HepG2 (cell line): ENCODE data around the gene ACAA2. TPM values are rescaled to one million over a fixed set of nuclear protein-coding genes. Genes with fewer than 3 reads are reported as not detected.

ENCODE experiments used
- ATAC-seq: fragments of 200-7000 bp; cut with Tn5 transposase; 3 replicates; pipeline ENCODE4 v1.9.1; 2020; ENCODE audit warnings: mild to moderate bottlenecking, moderate library complexity
- BruUV-seq: library from RNA; stranded (reverse); fragments of 400-500 nt; replicated peaks from 2 replicates; lab custom pipeline; 2021; lab: Mats Ljungman, UMichigan
- CTCF ChIA-PET: fragments of 300-600 bp; formaldehyde crosslinking; extraction: SDS; loops from one replicate; lab custom pipeline; 2021; ENCODE audit warnings: low total read pairs, inconsistent platforms, low intra/inter-chr PET ratio; lab: Yijun Ruan, JAX
- POLR2A ChIA-PET: fragments of 350-600 bp; sonication (Branson Sonifier 250); formaldehyde crosslinking; loops from one replicate; lab custom pipeline; 2020; ENCODE audit warnings: antibody characterized with exemption, inconsistent platforms; lab: Yijun Ruan, JAX
- DNase-seq: peaks from one replicate; pipeline ENCODE4 v3.0.0-alpha.2; 2015; ENCODE audit warnings: low spot score
- FAIRE-seq: peaks from 3 replicates; lab custom pipeline; 2011; peaks lifted over from hg19 to GRCh38; lab: Jason Lieb, UNC
- H2AFZ ChIP-seq: one replicate; pipeline ENCODE4 v1.6.1; 2011; ENCODE audit warnings: low read length, inconsistent platforms
- H3K27ac ChIP-seq: fragments of 300-600 bp; 3 replicates; pipeline ENCODE4 v1.8.0; 2011; ENCODE audit warnings: mixed run types, mild to moderate bottlenecking, mixed read lengths, low read length, inconsistent platforms; ENCODE audit not compliant: insufficient read depth; ENCODE audit errors: extremely low read length
- H3K27me3 ChIP-seq, 2 experiments: fragments of 200-600 bp in 1 of 2; 2 replicates in 1 of 2; 3 replicates in 1 of 2; pipeline versions ENCODE4 v1.6.0 to v1.8.0; 2011; ENCODE audit warnings: low read length in 2 of 2, mild to moderate bottlenecking in 2 of 2, moderate library complexity in 2 of 2, inconsistent platforms in 1 of 2; ENCODE audit not compliant: insufficient read depth in 2 of 2, control insufficient read depth in 1 of 2
- H3K36me3 ChIP-seq, 2 experiments: fragments of 200-600 bp in 1 of 2; replicated peaks in 1 of 2; 2 replicates in 1 of 2; 3 replicates in 1 of 2; pipeline versions ENCODE4 v1.5.1 to v1.8.0; 2011; ENCODE audit warnings: low read length in 2 of 2, inconsistent platforms in 1 of 2; ENCODE audit not compliant: insufficient read depth in 2 of 2, control insufficient read depth in 1 of 2
- H3K4me1 ChIP-seq: 2 replicates; pipeline ENCODE4 v1.5.1; 2012; ENCODE audit warnings: low read length, inconsistent platforms; ENCODE audit not compliant: insufficient read depth
- H3K4me2 ChIP-seq: 2 replicates; pipeline ENCODE4 v1.6.0; 2011; ENCODE audit warnings: low read depth, low read length, inconsistent platforms
- H3K4me3 ChIP-seq, 3 experiments: fragments of 200-600 bp in 1 of 3; sonication (generic), shearing (Covaris generic) in 1 of 3; replicated peaks in 1 of 3; 2 replicates each; pipeline ENCODE4 v1.5.1; 2011 to 2016; ENCODE audit warnings: low read length in 3 of 3, inconsistent platforms in 2 of 3, low read depth in 2 of 3, mild to moderate bottlenecking in 2 of 3, control low read depth in 1 of 3, mixed read lengths in 1 of 3; ENCODE audit not compliant: insufficient read depth in 1 of 3
- H3K79me2 ChIP-seq: one replicate; pipeline ENCODE4 v1.6.1; 2011; ENCODE audit warnings: low read length, inconsistent platforms; ENCODE audit not compliant: insufficient read depth
- H3K9ac ChIP-seq: 2 replicates; pipeline ENCODE4 v1.6.0; 2011; ENCODE audit warnings: mild to moderate bottlenecking, low read depth, low read length, inconsistent platforms; ENCODE audit not compliant: insufficient read depth
- H3K9me3 ChIP-seq: 2 replicates; pipeline ENCODE4 v1.5.1; 2012; ENCODE audit warnings: mild to moderate bottlenecking, low read length
- H4K20me1 ChIP-seq: 2 replicates; pipeline ENCODE4 v1.6.0; 2011; ENCODE audit warnings: inconsistent platforms, mild to moderate bottlenecking, low read length, moderate library complexity; ENCODE audit not compliant: insufficient read depth
- KAT8 ChIP-seq: IDR thresholded peaks from 2 replicates; pipeline ENCODE4 v1.6.1; 2016; ENCODE audit warnings: missing genetic modification reagents, missing compliant biosample characterization
- ZBTB7A ChIP-seq: sonication (generic); formaldehyde crosslinking; IDR thresholded peaks from 2 replicates; pipeline ENCODE4 v1.8.0; 2022; ENCODE audit warnings: mild to moderate bottlenecking, missing genetic modification reagents
- ZFY ChIP-seq: sonication (generic); formaldehyde crosslinking; IDR thresholded peaks from 2 replicates; pipeline ENCODE4 v1.4.0; 2020; ENCODE audit warnings: missing genetic modification reagents
- ZNF260 ChIP-seq: sonication (generic); formaldehyde crosslinking; IDR thresholded peaks from 2 replicates; pipeline ENCODE4 v1.4.0; 2020; ENCODE audit warnings: missing genetic modification reagents, low read depth, mild to moderate bottlenecking, borderline replicate concordance
- WGBS: methylation state at CpG from one replicate; pipeline ENCODE4 v1.1.6; 2017; ENCODE audit warnings: low lambda C conversion rate; 5-methylcytosine and 5-hydroxymethylcytosine counted together
- in situ Hi-C: cut with HindIII; loops from 2 replicates; pipeline ENCODE4 v1.10.0; 2017; ENCODE audit warnings: low pct_unique_long_range_greater_than_20kb; ENCODE audit not compliant: extremely low pct_ligation_motif_present
- intact Hi-C: fragments of 100-400 bp; cut with micrococcal nuclease; formaldehyde crosslinking; loops from one replicate; pipeline ENCODE4 v1.10.0; 2022; ENCODE audit not compliant: unreplicated experiment
- polyA plus RNA-seq, 8 experiments: library from polyadenylated mRNA; depleted of rRNA in 3 of 8; stranded (reverse) in 7 of 8; unstranded in 1 of 8; fragments of >200 nt; fragmentation: Illumina TruSeq in 4 of 8; extraction: Trizol in 4 of 8; gene quantifications; 2 replicates each; pipeline versions ENCODE4 v1.2.1 to v1.2.3, GENCODE V29; 2011 to 2016; ENCODE audit warnings: low read depth in 4 of 8, missing spikeins in 1 of 8, mixed read lengths in 1 of 8; ENCODE audit not compliant: insufficient read depth in 1 of 8
- total RNA-seq, 5 experiments: library from RNA; depleted of rRNA; stranded (reverse); fragments of >200 nt; fragmentation: Illumina TruSeq; extraction: Trizol; gene quantifications; 2 replicates each; pipeline ENCODE4 v1.2.3, GENCODE V29; 2016; ENCODE audit warnings: low read depth in 1 of 5
- TF ChIP-seq, protein P1 (sequence below): sonication (generic); formaldehyde crosslinking; conservative IDR thresholded peaks from 2 replicates; pipeline ENCODE4 v1.4.0; 2020; ENCODE audit warnings: mild to moderate bottlenecking, missing genetic modification reagents, moderate library complexity
- TF ChIP-seq, protein P2 (sequence below): sonication (generic); formaldehyde crosslinking; IDR thresholded peaks from 2 replicates; pipeline ENCODE4 v1.8.0; 2022; ENCODE audit warnings: mild to moderate bottlenecking, missing genetic modification reagents, moderate library complexity
- TF ChIP-seq, protein P3 (sequence below): IDR thresholded peaks from 2 replicates; pipeline ENCODE4 v1.6.1; 2016; ENCODE audit warnings: missing compliant biosample characterization, missing genetic modification reagents, borderline replicate concordance

ACAA2 gene
- total and polyA plus RNA-seq, 2 of the 13 experiments (the other 11 are each of a cell fraction or from before 2014, with no cell fraction given), result 51.6 to 182 TPM

GRCh38 chr18:49786019-49786720 lies 27.2 kb downstream of the ACAA2 start:
- TF ChIP-seq ZNF260 (CRISPR knock-in tag) (no peak), ZBTB7A (no peak)
- H3K27me3 ChIP-seq, result no peaks in the 10 kb centered on the region
- H3K4me1 ChIP-seq, result peaks cover 10% of the 10 kb centered on the region; the same call in 1 of the 2 replicates
- ChIA-PET POLR2A (no interaction called here), CTCF (no interaction called here)
- no peaks in the 10 kb centered on the region for H3K79me2 ChIP-seq
- no peaks in the 10 kb centered on the region for H4K20me1 ChIP-seq
- H3K9me3 ChIP-seq, result no peaks in the 10 kb centered on the region
- in situ Hi-C loops (no loop called here), intact Hi-C loops (loop anchor here (5.0 kb wide), 1 partner anchor 71 kb away; no protein-coding TSS in a partner anchor)
- no peak overlapping the region for H3K4me3 ChIP-seq
- FAIRE-seq (no peak), DNase-seq (no peak), ATAC-seq (no peak)
- H3K36me3 ChIP-seq, result peaks cover 6 to 58% of the 10 kb centered on the region in 2 experiments
- no peak overlapping the region for H3K27ac ChIP-seq
- no peak overlapping the region for H3K9ac ChIP-seq
- H2AFZ ChIP-seq, result no peak overlapping the region
- no peak overlapping the region for H3K4me2 ChIP-seq
- WGBS, result 100% methylated on average over 1 of the region's 1 CpG
- BruUV-seq, result no TSS peak

DNA sequence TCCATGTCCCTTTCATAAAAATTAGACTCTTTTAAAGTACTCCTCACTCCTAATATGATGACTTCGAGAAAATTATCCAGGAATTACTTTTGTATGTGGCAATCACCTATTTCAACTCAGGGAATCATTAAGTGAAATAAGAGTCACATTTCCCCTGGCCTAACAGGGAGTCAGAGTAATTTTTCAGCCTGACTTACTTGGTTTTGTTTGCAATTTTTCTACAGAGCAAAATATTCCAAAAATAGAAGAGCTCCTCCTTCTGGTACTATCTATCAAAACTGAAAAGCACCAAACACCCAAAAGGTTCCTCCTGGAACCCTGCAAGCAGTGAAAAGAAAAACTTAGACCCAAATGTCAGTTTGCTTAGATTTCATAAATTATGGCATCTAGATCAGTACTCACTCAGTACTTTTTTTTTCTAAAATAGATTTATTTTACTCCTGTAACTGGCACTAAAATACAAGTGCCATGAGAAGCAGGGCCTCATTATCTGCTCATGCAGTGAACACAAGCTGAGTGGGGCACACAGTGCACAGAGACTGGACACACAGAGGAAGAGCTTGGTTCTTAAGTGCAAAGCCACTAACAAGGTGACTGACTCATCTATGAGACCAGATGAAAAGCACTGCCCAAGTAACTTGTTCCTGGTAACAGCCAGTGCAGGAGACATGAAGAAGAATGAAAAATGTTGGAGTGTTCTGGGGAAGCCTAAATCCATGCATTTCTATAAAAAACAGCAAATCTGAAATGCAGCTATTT lies 28.7 kb downstream of the ACAA2 start:
- Histone ChIP-seq H3K36me3 (peaks cover 2 to 42% of the 10 kb centered on the region in 2 experiments; a peak in 3 of 5 replicates), H3K9ac (no peak overlapping the region), H3K27me3 (no peaks in the 10 kb centered on the region), H3K4me1 (peaks cover 10% of the 10 kb centered on the region; the same call in 1 of the 2 replicates), H3K9me3 (no peaks in the 10 kb centered on the region), H2AFZ (no peak overlapping the region), H3K79me2 (no peaks in the 10 kb centered on the region), H3K4me3 (no peak overlapping the region), H4K20me1 (no peaks in the 10 kb centered on the region), H3K27ac (no peak overlapping the region), H3K4me2 (no peak overlapping the region)
- ATAC-seq (no peak), DNase-seq (no peak), FAIRE-seq (no peak)
- ChIA-PET POLR2A (interaction anchor here (0.7 to 2.3 kb wide), 2 partner anchors 29 to 74 kb away, joined by 3 to 5 read pairs; no protein-coding TSS in a partner anchor), CTCF (no interaction called here)
- in situ Hi-C loops, result no loop called here
- WGBS, result 91% methylated on average over 1 of the region's 1 CpG
- intact Hi-C loops, result loop anchor here (5.0 kb wide), 1 partner anchor 73 kb away; no protein-coding TSS in a partner anchor
- no TSS peak for BruUV-seq
- TF ChIP-seq KAT8 (no peak), ZFY (no peak)
- TF ChIP-seq, protein P1, sequence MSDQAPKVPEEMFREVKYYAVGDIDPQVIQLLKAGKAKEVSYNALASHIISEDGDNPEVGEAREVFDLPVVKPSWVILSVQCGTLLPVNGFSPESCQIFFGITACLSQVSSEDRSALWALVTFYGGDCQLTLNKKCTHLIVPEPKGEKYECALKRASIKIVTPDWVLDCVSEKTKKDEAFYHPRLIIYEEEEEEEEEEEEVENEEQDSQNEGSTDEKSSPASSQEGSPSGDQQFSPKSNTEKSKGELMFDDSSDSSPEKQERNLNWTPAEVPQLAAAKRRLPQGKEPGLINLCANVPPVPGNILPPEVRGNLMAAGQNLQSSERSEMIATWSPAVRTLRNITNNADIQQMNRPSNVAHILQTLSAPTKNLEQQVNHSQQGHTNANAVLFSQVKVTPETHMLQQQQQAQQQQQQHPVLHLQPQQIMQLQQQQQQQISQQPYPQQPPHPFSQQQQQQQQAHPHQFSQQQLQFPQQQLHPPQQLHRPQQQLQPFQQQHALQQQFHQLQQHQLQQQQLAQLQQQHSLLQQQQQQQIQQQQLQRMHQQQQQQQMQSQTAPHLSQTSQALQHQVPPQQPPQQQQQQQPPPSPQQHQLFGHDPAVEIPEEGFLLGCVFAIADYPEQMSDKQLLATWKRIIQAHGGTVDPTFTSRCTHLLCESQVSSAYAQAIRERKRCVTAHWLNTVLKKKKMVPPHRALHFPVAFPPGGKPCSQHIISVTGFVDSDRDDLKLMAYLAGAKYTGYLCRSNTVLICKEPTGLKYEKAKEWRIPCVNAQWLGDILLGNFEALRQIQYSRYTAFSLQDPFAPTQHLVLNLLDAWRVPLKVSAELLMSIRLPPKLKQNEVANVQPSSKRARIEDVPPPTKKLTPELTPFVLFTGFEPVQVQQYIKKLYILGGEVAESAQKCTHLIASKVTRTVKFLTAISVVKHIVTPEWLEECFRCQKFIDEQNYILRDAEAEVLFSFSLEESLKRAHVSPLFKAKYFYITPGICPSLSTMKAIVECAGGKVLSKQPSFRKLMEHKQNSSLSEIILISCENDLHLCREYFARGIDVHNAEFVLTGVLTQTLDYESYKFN (CRISPR knock-in tag), result no peak
- TF ChIP-seq, protein P2, sequence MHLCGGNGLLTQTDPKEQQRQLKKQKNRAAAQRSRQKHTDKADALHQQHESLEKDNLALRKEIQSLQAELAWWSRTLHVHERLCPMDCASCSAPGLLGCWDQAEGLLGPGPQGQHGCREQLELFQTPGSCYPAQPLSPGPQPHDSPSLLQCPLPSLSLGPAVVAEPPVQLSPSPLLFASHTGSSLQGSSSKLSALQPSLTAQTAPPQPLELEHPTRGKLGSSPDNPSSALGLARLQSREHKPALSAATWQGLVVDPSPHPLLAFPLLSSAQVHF (CRISPR knock-in tag), result no peak
- TF ChIP-seq, protein P3, sequence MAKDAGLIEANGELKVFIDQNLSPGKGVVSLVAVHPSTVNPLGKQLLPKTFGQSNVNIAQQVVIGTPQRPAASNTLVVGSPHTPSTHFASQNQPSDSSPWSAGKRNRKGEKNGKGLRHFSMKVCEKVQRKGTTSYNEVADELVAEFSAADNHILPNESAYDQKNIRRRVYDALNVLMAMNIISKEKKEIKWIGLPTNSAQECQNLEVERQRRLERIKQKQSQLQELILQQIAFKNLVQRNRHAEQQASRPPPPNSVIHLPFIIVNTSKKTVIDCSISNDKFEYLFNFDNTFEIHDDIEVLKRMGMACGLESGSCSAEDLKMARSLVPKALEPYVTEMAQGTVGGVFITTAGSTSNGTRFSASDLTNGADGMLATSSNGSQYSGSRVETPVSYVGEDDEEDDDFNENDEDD (CRISPR knock-in tag), result no peak
